Cardiac muscle cell (in vitro differentiated cells and primary cell): Measurements from ENCODE around the gene PDE6G. TPM values are rescaled to one million over a fixed set of nuclear protein-coding genes. Genes with fewer than 3 reads are reported as not detected.

Source experiments
- DNase-seq, 2 donors: peaks; one replicate each; pipeline versions ENCODE4 v3.0.0 to v3.0.0-alpha.2; 2010 to 2017; ENCODE audit warnings: low read depth in 1 of 2, low spot score in 1 of 2
- H3K27ac ChIP-seq: fragments of 200-600 bp; sonication (generic); 2 replicates; pipeline ENCODE4 v1.5.1; 2016
- H3K27me3 ChIP-seq: fragments of 200-600 bp; sonication (generic); 2 replicates; pipeline ENCODE4 v1.6.0; 2016; ENCODE audit warnings: control low read depth
- H3K36me3 ChIP-seq: fragments of 200-600 bp; sonication (generic); 2 replicates; pipeline ENCODE4 v1.5.1; 2016; ENCODE audit warnings: control low read depth
- H3K4me1 ChIP-seq: fragments of 200-600 bp; sonication (generic); 2 replicates; pipeline ENCODE4 v1.8.1; 2017; ENCODE audit warnings: low read depth, mild to moderate bottlenecking, mixed run types
- H3K4me3 ChIP-seq: fragments of 200-600 bp; sonication (generic); 2 replicates; pipeline ENCODE4 v1.5.1; 2016; ENCODE audit warnings: mild to moderate bottlenecking
- H3K9me3 ChIP-seq: fragments of 200-600 bp; sonication (generic); 2 replicates; pipeline ENCODE4 v1.5.1; 2017; ENCODE audit warnings: low read depth, mild to moderate bottlenecking, control low read depth
- CTCF ChIP-seq: IDR thresholded peaks from 2 replicates; pipeline ENCODE4 v1.5.1; 2012; ENCODE audit warnings: low read depth, mild to moderate bottlenecking, low read length
- polyA plus RNA-seq: library from polyadenylated mRNA; unstranded; fragments of >200 nt; fragmentation: Nextera tagmentation; extraction: Ambion mirVana; gene quantifications from 2 replicates; pipeline ENCODE4 v1.2.1, GENCODE V29; 2016
- total RNA-seq: library from RNA; depleted of rRNA; stranded (reverse); fragments of >200 nt; gene quantifications from 2 replicates; pipeline ENCODE4 v1.2.3, GENCODE V29; 2016

The PDE6G gene
- total and polyA plus RNA-seq, 2 experiments from 2014 or later: 1.8 to 2.3 TPM

GRCh38 chr17:81648707-81649085 lies 7.6 kb downstream of the PDE6G start:
- no peak overlapping the region for H3K27ac ChIP-seq
- no peak overlapping the region for H3K4me3 ChIP-seq
- TF ChIP-seq CTCF: no peak
- no peaks in the 10 kb centered on the region for H3K36me3 ChIP-seq
- peaks cover 28% of the 10 kb centered on the region for H3K27me3 ChIP-seq
- H3K4me1 ChIP-seq: peaks cover 4% of the 10 kb centered on the region
- no peak for DNase-seq
- H3K9me3 ChIP-seq: no peaks in the 10 kb centered on the region

- TF ChIP-seq CTCF: no peak
- Histone ChIP-seq H3K36me3 (no peaks in the 10 kb centered on the region), H3K27me3 (peaks cover 28% of the 10 kb centered on the region), H3K4me3 (no peak overlapping the region), H3K9me3 (no peaks in the 10 kb centered on the region), H3K27ac (no peak overlapping the region), H3K4me1 (peaks cover 4% of the 10 kb centered on the region)
- DNase-seq: no peak
Measured at GRCh38 chr17:81648013-81648706, 8.2 kb downstream of the PDE6G start.

- no peak for DNase-seq
- Histone ChIP-seq H3K9me3 (no peaks in the 10 kb centered on the region), H3K36me3 (no peaks in the 10 kb centered on the region), H3K4me3 (no peak overlapping the region), H3K27me3 (peaks cover 28% of the 10 kb centered on the region), H3K27ac (no peak overlapping the region), H3K4me1 (no peaks in the 10 kb centered on the region)
- no peak for TF ChIP-seq CTCF
Measured at GRCh38 chr17:81647640-81648012, 8.7 kb downstream of the PDE6G start.

- H3K27me3 ChIP-seq: peaks cover 28% of the 10 kb centered on the region
- no peak for DNase-seq
- no peak overlapping the region for H3K4me3 ChIP-seq
- no peak for TF ChIP-seq CTCF
- no peak overlapping the region for H3K27ac ChIP-seq
- no peaks in the 10 kb centered on the region for H3K36me3 ChIP-seq
- H3K9me3 ChIP-seq: no peaks in the 10 kb centered on the region
- no peaks in the 10 kb centered on the region for H3K4me1 ChIP-seq
Measured at GRCh38 chr17:81646869-81647600, 9.3 kb downstream of the PDE6G start.

GRCh38 chr17:81644976-81645952 lies 11.1 kb downstream of the PDE6G start:
- Histone ChIP-seq H3K4me1 (no peaks in the 10 kb centered on the region), H3K4me3 (no peak overlapping the region), H3K9me3 (no peaks in the 10 kb centered on the region), H3K36me3 (no peaks in the 10 kb centered on the region), H3K27me3 (peaks cover 28% of the 10 kb centered on the region), H3K27ac (no peak overlapping the region)
- no peak for DNase-seq
- TF ChIP-seq CTCF: no peak
